HepG2 (cell line): ENCODE results near the gene RIPK1. TPM values are rescaled to one million over a fixed set of nuclear protein-coding genes. Genes with fewer than 3 reads are reported as not detected.

Experiments used
- ADNP ChIP-seq: sonication (generic); formaldehyde crosslinking; IDR thresholded peaks from 2 replicates; pipeline ENCODE4 v1.4.0; 2020; ENCODE audit warnings: missing genetic modification reagents
- MAFK ChIP-seq, 2 experiments: IDR thresholded peaks in 1 of 2; conservative IDR thresholded peaks in 1 of 2; 2 replicates each; pipeline ENCODE4 v1.6.1; 2011; ENCODE audit warnings: improper control_type of control experiment in 2 of 2, low read length in 2 of 2
- NR3C1 ChIP-seq: sonication (generic); formaldehyde crosslinking; IDR thresholded peaks from 2 replicates; pipeline ENCODE4 v1.4.0; 2020; ENCODE audit warnings: missing genetic modification reagents
- SAFB2 ChIP-seq: sonication (generic); formaldehyde crosslinking; IDR thresholded peaks from 2 replicates; pipeline ENCODE4 v1.5.1; 2020; ENCODE audit warnings: missing genetic modification reagents, low read depth, mild to moderate bottlenecking, borderline replicate concordance
- SPEN ChIP-seq: sonication (generic); formaldehyde crosslinking; IDR thresholded peaks from 2 replicates; pipeline ENCODE4 v1.5.1; 2020; ENCODE audit warnings: low read depth, mild to moderate bottlenecking, missing genetic modification reagents
- ZNF253 ChIP-seq: sonication (generic); formaldehyde crosslinking; IDR thresholded peaks from 2 replicates; pipeline ENCODE4 v1.8.0; 2022; ENCODE audit warnings: mild to moderate bottlenecking, missing genetic modification reagents, borderline replicate concordance
- ZNF337 ChIP-seq: sonication (generic); formaldehyde crosslinking; IDR thresholded peaks from 2 replicates; pipeline ENCODE4 v1.5.1; 2020; ENCODE audit warnings: missing genetic modification reagents, low read depth, mild to moderate bottlenecking, borderline replicate concordance
- ZNF782 ChIP-seq: sonication (generic); formaldehyde crosslinking; IDR thresholded peaks from 2 replicates; pipeline ENCODE4 v1.4.0; 2020; ENCODE audit warnings: missing genetic modification reagents, mild to moderate bottlenecking, borderline replicate concordance
- polyA plus RNA-seq, 8 experiments: library from polyadenylated mRNA; depleted of rRNA in 3 of 8; stranded (reverse) in 7 of 8; unstranded in 1 of 8; fragments of >200 nt; fragmentation: Illumina TruSeq in 4 of 8; extraction: Trizol in 4 of 8; gene quantifications; 2 replicates each; pipeline versions ENCODE4 v1.2.1 to v1.2.3, GENCODE V29; 2011 to 2016; ENCODE audit warnings: low read depth in 4 of 8, missing spikeins in 1 of 8, mixed read lengths in 1 of 8; ENCODE audit not compliant: insufficient read depth in 1 of 8
- total RNA-seq, 5 experiments: library from RNA; depleted of rRNA; stranded (reverse); fragments of >200 nt; fragmentation: Illumina TruSeq; extraction: Trizol; gene quantifications; 2 replicates each; pipeline ENCODE4 v1.2.3, GENCODE V29; 2016; ENCODE audit warnings: low read depth in 1 of 5
- TF ChIP-seq, protein P1 (sequence below): sonication (generic); formaldehyde crosslinking; IDR thresholded peaks from 2 replicates; pipeline ENCODE4 v1.4.0; 2020; ENCODE audit warnings: missing genetic modification reagents, borderline replicate concordance
- TF ChIP-seq, protein P2 (sequence below): IDR thresholded peaks from 2 replicates; pipeline ENCODE4 v1.6.1; 2016; ENCODE audit warnings: missing genetic modification reagents, missing compliant biosample characterization
- TF ChIP-seq, protein P3 (sequence below): sonication (generic); formaldehyde crosslinking; IDR thresholded peaks from 2 replicates; pipeline ENCODE4 v1.4.0; 2020; ENCODE audit warnings: low read depth, missing genetic modification reagents
- TF ChIP-seq, protein P4 (sequence below): IDR thresholded peaks from 2 replicates; pipeline ENCODE4 v1.6.1; 2016; ENCODE audit warnings: missing compliant biosample characterization, missing genetic modification reagents, borderline replicate concordance
- TF ChIP-seq, protein P5 (sequence below): sonication (generic); formaldehyde crosslinking; IDR thresholded peaks from 2 replicates; pipeline ENCODE4 v1.5.1; 2020; ENCODE audit warnings: missing genetic modification reagents, mild to moderate bottlenecking, borderline replicate concordance

The RIPK1 gene
- total and polyA plus RNA-seq, 2 of the 13 experiments (the other 11 are each of a cell fraction or from before 2014, with no cell fraction given): 9.0 to 10.3 TPM

DNA sequence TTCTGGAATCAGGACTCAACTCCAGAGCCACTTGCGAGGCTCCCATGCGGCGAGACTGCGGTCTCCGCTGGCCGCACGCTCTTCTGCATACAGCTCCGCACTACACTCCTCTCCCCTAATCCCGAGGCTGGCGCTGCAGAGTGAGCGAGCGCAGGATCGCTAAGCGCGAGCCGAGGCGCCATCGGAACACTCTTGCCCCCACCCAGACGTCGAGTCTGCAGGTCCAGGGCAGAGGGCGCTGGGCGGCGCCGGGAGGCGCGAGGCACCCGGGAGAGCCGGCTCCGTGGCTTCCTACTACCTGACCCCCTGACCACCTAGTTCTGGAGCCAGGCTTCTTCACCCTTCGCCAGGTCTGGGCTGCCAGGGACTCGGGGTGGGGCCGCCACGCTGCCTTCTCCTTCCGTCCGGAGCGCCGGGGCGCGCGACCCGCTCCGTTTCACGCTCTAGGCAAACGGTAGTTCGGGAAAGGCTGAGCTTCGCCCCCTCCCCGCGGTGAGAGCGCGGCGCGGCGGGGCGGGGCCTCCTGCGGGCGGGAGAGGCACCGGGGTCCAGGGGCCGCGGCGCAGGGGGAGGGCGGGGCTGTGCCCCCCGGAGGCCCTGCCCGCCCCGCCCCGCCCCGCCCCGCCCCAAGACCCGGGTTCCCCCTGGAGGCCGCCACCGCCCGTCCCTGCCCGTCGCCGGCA, 94.4 kb downstream of the RIPK1 start (continued):
- TF ChIP-seq SPEN (CRISPR knock-in tag): peak; percentile 69; the same call in 1 of the 2 replicates
- no peak for TF ChIP-seq NR3C1
- no peak for TF ChIP-seq ZNF253 (CRISPR knock-in tag)
- TF ChIP-seq, protein P1, sequence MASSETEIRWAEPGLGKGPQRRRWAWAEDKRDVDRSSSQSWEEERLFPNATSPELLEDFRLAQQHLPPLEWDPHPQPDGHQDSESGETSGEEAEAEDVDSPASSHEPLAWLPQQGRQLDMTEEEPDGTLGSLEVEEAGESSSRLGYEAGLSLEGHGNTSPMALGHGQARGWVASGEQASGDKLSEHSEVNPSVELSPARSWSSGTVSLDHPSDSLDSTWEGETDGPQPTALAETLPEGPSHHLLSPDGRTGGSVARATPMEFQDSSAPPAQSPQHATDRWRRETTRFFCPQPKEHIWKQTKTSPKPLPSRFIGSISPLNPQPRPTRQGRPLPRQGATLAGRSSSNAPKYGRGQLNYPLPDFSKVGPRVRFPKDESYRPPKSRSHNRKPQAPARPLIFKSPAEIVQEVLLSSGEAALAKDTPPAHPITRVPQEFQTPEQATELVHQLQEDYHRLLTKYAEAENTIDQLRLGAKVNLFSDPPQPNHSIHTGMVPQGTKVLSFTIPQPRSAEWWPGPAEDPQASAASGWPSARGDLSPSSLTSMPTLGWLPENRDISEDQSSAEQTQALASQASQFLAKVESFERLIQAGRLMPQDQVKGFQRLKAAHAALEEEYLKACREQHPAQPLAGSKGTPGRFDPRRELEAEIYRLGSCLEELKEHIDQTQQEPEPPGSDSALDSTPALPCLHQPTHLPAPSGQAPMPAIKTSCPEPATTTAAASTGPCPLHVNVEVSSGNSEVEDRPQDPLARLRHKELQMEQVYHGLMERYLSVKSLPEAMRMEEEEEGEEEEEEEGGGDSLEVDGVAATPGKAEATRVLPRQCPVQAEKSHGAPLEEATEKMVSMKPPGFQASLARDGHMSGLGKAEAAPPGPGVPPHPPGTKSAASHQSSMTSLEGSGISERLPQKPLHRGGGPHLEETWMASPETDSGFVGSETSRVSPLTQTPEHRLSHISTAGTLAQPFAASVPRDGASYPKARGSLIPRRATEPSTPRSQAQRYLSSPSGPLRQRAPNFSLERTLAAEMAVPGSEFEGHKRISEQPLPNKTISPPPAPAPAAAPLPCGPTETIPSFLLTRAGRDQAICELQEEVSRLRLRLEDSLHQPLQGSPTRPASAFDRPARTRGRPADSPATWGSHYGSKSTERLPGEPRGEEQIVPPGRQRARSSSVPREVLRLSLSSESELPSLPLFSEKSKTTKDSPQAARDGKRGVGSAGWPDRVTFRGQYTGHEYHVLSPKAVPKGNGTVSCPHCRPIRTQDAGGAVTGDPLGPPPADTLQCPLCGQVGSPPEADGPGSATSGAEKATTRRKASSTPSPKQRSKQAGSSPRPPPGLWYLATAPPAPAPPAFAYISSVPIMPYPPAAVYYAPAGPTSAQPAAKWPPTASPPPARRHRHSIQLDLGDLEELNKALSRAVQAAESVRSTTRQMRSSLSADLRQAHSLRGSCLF (CRISPR knock-in tag): peak; percentile 1; the same call in 1 of the 2 replicates
- no peak; the same call in 1 of the 2 replicates for TF ChIP-seq ZNF337
- no peak for TF ChIP-seq MAFK (conservative IDR thresholded peaks at IDR 0.05 in 1 of 2, IDR thresholded peaks at IDR 0.05 in 1 of 2; ENCODE audit: low read length in 2 of 2)
- TF ChIP-seq, protein P2, sequence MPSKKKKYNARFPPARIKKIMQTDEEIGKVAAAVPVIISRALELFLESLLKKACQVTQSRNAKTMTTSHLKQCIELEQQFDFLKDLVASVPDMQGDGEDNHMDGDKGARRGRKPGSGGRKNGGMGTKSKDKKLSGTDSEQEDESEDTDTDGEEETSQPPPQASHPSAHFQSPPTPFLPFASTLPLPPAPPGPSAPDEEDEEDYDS (CRISPR knock-in tag): peak; percentile 44; the same call in 1 of the 2 replicates
- TF ChIP-seq ZNF782 (CRISPR knock-in tag): no peak; the same call in 1 of the 2 replicates
- TF ChIP-seq, protein P3, sequence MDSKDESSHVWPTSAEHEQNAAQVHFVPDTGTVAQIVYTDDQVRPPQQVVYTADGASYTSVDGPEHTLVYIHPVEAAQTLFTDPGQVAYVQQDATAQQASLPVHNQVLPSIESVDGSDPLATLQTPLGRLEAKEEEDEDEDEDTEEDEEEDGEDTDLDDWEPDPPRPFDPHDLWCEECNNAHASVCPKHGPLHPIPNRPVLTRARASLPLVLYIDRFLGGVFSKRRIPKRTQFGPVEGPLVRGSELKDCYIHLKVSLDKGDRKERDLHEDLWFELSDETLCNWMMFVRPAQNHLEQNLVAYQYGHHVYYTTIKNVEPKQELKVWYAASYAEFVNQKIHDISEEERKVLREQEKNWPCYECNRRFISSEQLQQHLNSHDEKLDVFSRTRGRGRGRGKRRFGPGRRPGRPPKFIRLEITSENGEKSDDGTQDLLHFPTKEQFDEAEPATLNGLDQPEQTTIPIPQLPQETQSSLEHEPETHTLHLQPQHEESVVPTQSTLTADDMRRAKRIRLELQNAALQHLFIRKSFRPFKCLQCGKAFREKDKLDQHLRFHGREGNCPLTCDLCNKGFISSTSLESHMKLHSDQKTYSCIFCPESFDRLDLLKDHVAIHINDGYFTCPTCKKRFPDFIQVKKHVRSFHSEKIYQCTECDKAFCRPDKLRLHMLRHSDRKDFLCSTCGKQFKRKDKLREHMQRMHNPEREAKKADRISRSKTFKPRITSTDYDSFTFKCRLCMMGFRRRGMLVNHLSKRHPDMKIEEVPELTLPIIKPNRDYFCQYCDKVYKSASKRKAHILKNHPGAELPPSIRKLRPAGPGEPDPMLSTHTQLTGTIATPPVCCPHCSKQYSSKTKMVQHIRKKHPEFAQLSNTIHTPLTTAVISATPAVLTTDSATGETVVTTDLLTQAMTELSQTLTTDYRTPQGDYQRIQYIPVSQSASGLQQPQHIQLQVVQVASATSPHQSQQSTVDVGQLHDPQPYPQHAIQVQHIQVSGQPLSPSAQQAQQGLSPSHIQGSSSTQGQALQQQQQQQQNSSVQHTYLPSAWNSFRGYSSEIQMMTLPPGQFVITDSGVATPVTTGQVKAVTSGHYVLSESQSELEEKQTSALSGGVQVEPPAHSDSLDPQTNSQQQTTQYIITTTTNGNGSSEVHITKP (CRISPR knock-in tag): peak; percentile 28; the same call in 1 of the 2 replicates
- TF ChIP-seq ADNP (CRISPR knock-in tag): no peak
- TF ChIP-seq, protein P4, sequence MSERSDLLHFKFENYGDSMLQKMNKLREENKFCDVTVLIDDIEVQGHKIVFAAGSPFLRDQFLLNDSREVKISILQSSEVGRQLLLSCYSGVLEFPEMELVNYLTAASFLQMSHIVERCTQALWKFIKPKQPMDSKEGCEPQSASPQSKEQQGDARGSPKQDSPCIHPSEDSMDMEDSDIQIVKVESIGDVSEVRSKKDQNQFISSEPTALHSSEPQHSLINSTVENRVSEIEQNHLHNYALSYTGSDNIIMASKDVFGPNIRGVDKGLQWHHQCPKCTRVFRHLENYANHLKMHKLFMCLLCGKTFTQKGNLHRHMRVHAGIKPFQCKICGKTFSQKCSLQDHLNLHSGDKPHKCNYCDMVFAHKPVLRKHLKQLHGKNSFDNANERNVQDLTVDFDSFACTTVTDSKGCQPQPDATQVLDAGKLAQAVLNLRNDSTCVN (CRISPR knock-in tag): peak; percentile 92
- TF ChIP-seq, protein P5, sequence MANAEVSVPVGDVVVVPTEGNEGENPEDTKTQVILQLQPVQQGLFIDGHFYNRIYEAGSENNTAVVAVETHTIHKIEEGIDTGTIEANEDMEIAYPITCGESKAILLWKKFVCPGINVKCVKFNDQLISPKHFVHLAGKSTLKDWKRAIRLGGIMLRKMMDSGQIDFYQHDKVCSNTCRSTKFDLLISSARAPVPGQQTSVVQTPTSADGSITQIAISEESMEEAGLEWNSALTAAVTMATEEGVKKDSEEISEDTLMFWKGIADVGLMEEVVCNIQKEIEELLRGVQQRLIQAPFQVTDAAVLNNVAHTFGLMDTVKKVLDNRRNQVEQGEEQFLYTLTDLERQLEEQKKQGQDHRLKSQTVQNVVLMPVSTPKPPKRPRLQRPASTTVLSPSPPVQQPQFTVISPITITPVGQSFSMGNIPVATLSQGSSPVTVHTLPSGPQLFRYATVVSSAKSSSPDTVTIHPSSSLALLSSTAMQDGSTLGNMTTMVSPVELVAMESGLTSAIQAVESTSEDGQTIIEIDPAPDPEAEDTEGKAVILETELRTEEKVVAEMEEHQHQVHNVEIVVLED (CRISPR knock-in tag): peak; percentile 76
- TF ChIP-seq SAFB2 (CRISPR knock-in tag): no peak; the same call in 1 of the 2 replicates
